Pancreas (tissue), 10 donors: ENCODE results near the gene ZNF493. TPM values are rescaled to one million over a fixed set of nuclear protein-coding genes. Genes with fewer than 3 reads are reported as not detected.

Source experiments
- ATAC-seq, 4 donors: fragments of 200-7000 bp; cut with Tn5 transposase; one replicate each; pipeline versions ENCODE4 v1.8.0 to v1.9.1; 2020; ENCODE audit warnings: mild to moderate bottlenecking in 4 of 4, moderate library complexity in 4 of 4
- DNase-seq, 6 donors: peaks; one replicate each; pipeline ENCODE4 v3.0.0-alpha.2; 2020
- FAIRE-seq: peaks from 2 replicates; lab custom pipeline; 2012; peaks lifted over from hg19 to GRCh38; lab: Jason Lieb, UNC
- H3K27ac ChIP-seq, 4 donors: fragments of 200-600 bp; sonication (generic); 1 replicate in 3 of 4; 2 replicates in 1 of 4; pipeline versions ENCODE4 v1.5.0 to v1.8.0; 2020
- H3K27me3 ChIP-seq, 4 donors: fragments of 200-600 bp; one replicate each; pipeline ENCODE4 v1.8.0; 2021
- H3K36me3 ChIP-seq, 3 donors: fragments of 200-600 bp; sonication (generic) in 1 of 3; one replicate each; pipeline versions ENCODE4 v1.5.0 to v1.8.0; 2020 to 2021
- H3K4me1 ChIP-seq, 3 donors: fragments of 200-600 bp; one replicate each; pipeline ENCODE4 v1.8.0; 2021
- H3K4me3 ChIP-seq, 4 donors: fragments of 200-600 bp; sonication (generic) in 2 of 4; one replicate each; pipeline versions ENCODE4 v1.5.0 to v1.8.0; 2020 to 2021
- H3K9me3 ChIP-seq, 4 donors: fragments of 200-600 bp; one replicate each; pipeline ENCODE4 v1.8.0; 2021
- CTCF ChIP-seq, 4 donors: fragments of 200-600 bp; sonication (generic) in 3 of 4; IDR thresholded peaks; one replicate each; pipeline versions ENCODE4 v1.5.0 to v1.8.0; 2021; ENCODE audit warnings: antibody characterized with exemption in 4 of 4
- WGBS, 2 donors: extraction: QIAGEN DNeasy Blood & Tissue Kit; methylation state at CpG; one replicate each; pipeline ENCODE4 v1.1.7; 2013; 5-methylcytosine and 5-hydroxymethylcytosine counted together
- intact Hi-C, 3 donors: fragments of 100-400 bp; cut with DNase I; formaldehyde crosslinking; loops; one replicate each; pipeline versions ENCODE4 v1.11.1 to v1.14.2; 2022
- polyA plus RNA-seq, 2 donors: library from polyadenylated mRNA; stranded (reverse); fragments of 200-250 nt; gene quantifications; one replicate each; pipeline ENCODE4 v1.2.3, GENCODE V29; 2013
- total RNA-seq, 6 donors: library from RNA; stranded (reverse); fragmentation: NEBNext Ultra II Directional in 4 of 6; extraction: Animal tissue kit (Norgen Biotek cat#: 25700) in 4 of 6; gene quantifications; one replicate each; pipeline versions ENCODE4 v1.2.1 to v1.2.4, GENCODE V29; 2021 to 2023
- donor health status: healthy with polysubstance abuse.
- donor health status: DM: no; HTN: no; CAD: no; lungs with moderate emphysema.
- donor health status: DM: no; HTN: no; CAD: no.
- donor health status: control.
- donor health status: control.
- donor health status: Bipolar disorder and iron deficiency.
- donor health status: DM: yes; HTN: yes; CAD: no.
- donor health status: DM: no; HTN: no; CAD: no.
- donor health status: DM: no; HTN: no; CAD: no.
- donor health status: DM: yes; HTN: yes; CAD: no.

Gene ZNF493
- total and polyA plus RNA-seq, 8 donors = 9.6 to 24.1 (median 14.0) TPM

DNA sequence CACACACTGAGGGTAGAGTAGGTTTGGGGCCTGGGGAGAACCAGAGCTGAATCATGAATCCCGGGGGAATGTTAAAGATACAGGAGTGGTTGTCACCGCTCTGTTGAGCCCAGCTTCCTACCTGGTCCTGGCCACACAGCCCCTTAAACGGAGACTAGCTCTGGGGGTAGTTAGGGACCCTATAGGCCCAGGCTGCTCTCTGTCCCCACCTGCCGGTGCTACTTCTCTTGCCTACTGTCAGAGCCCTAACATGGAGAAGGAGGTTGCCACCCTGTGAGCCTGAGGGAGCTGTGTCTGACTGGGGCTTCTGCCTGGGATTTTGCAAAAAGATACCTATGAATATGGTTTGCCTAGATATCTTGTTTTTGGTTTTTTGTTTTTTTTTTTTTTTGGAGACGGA, 71.9 kb downstream of the ZNF493 start:
- Histone ChIP-seq H3K27me3 (no peaks in the 10 kb centered on the region), H3K4me3 (no peak overlapping the region), H3K27ac (no peak overlapping the region), H3K9me3 (no peaks in the 10 kb centered on the region), H3K4me1 (no peaks in the 10 kb centered on the region), H3K36me3 (no peaks in the 10 kb centered on the region)
- WGBS, 2 donors = 76 to 83% methylated on average over 5 of the region's 5 CpGs
- FAIRE-seq (no peak), DNase-seq (no peak), ATAC-seq (no peak)
- intact Hi-C loops = no loop called here
- no peak for TF ChIP-seq CTCF (IDR thresholded peaks at IDR 0.05)

GRCh38 chr19:21472507-21472906, 75.6 kb downstream of the ZNF493 start:
- H3K36me3 ChIP-seq = no peaks in the 10 kb centered on the region
- TF ChIP-seq CTCF (IDR thresholded peaks at IDR 0.05) = no peak
- H3K27me3 ChIP-seq = no peaks in the 10 kb centered on the region
- DNase-seq (no peak), FAIRE-seq (no peak), ATAC-seq (no peak)
- no peaks in the 10 kb centered on the region for H3K4me1 ChIP-seq
- intact Hi-C loops = no loop called here
- no peaks in the 10 kb centered on the region for H3K9me3 ChIP-seq
- no peak overlapping the region for H3K4me3 ChIP-seq
- no peak overlapping the region for H3K27ac ChIP-seq

- H3K36me3 ChIP-seq = no peaks in the 10 kb centered on the region
- H3K9me3 ChIP-seq = no peaks in the 10 kb centered on the region
- no peak for TF ChIP-seq CTCF (IDR thresholded peaks at IDR 0.05)
- FAIRE-seq = no peak
- ATAC-seq = peak; percentile 99 to 100 (median 100)
- no peaks in the 10 kb centered on the region for H3K4me1 ChIP-seq
- DNase-seq = peak; percentile 81 to 94 (median 90)
- 0 to 1% methylated on average over 35 to 37 of the region's 37 CpGs for WGBS, 2 donors
- H3K27me3 ChIP-seq = no peaks in the 10 kb centered on the region
- H3K4me3 ChIP-seq = peak overlapping the region; percentile 9 to 54 (median 42)
- H3K27ac ChIP-seq = no peak overlapping the region
- intact Hi-C loops = no loop called here
These were observed 77.8 kb downstream of the ZNF493 start for GRCh38 chr19:21474671-21475181.

Other genes with a start within 250 kb of the ZNF493 start
- 10 to 100 TPM in 1 of 6 donors, 1 to 10 TPM in 5; 5.1 to 11.7 (median 7.7) TPM for gene ZNF708, start 67.7 kb upstream of the ZNF493 start, total RNA-seq
- 1 to 10 TPM; 5.1 to 5.2 TPM for gene ZNF708, start 67.7 kb upstream of the ZNF493 start, polyA plus RNA-seq
- gene ZNF738, start 38.1 kb upstream of the ZNF493 start, total RNA-seq = 1 to 10 TPM; 1.4 to 5.0 (median 2.5) TPM
- gene ZNF738, start 38.1 kb upstream of the ZNF493 start, polyA plus RNA-seq = 1 to 10 TPM; 2.4 to 3.6 TPM
- 10 to 100 TPM in 3 of 6 donors, 1 to 10 TPM in 3; 7.3 to 12.6 (median 10.2) TPM for gene ZNF429, start 108.5 kb downstream of the ZNF493 start, total RNA-seq
- 10 to 100 TPM in 1 of 2 donors, 1 to 10 TPM in 1; 6.8 to 10.0 TPM for gene ZNF429, start 108.5 kb downstream of the ZNF493 start, polyA plus RNA-seq